SK-N-SH treated with all-trans-retinoic acid at 6 μM for 48 hours (cell line): ENCODE data around the gene MESD.

Experiments used
- BACH2 ChIP-seq: fragments of 250-450 bp; sonication (Bioruptor Pico); IDR thresholded peaks from 2 replicates; pipeline ENCODE4 v1.9.0; 2021; ENCODE audit warnings: mild to moderate bottlenecking, borderline replicate concordance
- ESRRG ChIP-seq: fragments of 250-450 bp; sonication (Bioruptor Pico); IDR thresholded peaks from 2 replicates; pipeline ENCODE4 v1.6.1; 2021; ENCODE audit warnings: mild to moderate bottlenecking
- OSR1 ChIP-seq: fragments of 250-450 bp; sonication (Bioruptor Pico); IDR thresholded peaks from 2 replicates; pipeline ENCODE4 v1.8.0; 2022; ENCODE audit warnings: moderate library complexity, mild to moderate bottlenecking, inconsistent platforms
- PPARA ChIP-seq: fragments of 250-450 bp; sonication (Bioruptor Pico); IDR thresholded peaks from 2 replicates; pipeline ENCODE4 v1.5.0; 2020; ENCODE audit warnings: mild to moderate bottlenecking, borderline replicate concordance
- RARB ChIP-seq: fragments of 250-450 bp; sonication (Bioruptor Pico); IDR thresholded peaks from 2 replicates; pipeline ENCODE4 v1.8.0; 2021; ENCODE audit warnings: mild to moderate bottlenecking, moderate library complexity
- SNAI2 ChIP-seq: fragments of 250-450 bp; sonication (Bioruptor Pico); IDR thresholded peaks from 2 replicates; pipeline ENCODE4 v1.5.0; 2020; ENCODE audit warnings: mild to moderate bottlenecking, moderate library complexity
- ZFP3 ChIP-seq: fragments of 250-450 bp; sonication (Bioruptor Pico); IDR thresholded peaks from 2 replicates; pipeline ENCODE4 v1.5.0; 2020; ENCODE audit warnings: mild to moderate bottlenecking, moderate library complexity
- ZFP30 ChIP-seq: fragments of 450-650 bp; formaldehyde crosslinking; IDR thresholded peaks from 2 replicates; pipeline ENCODE4 v1.5.0; 2022; ENCODE audit warnings: mild to moderate bottlenecking, moderate library complexity
- ZNF565 ChIP-seq: fragments of 450-650 bp; formaldehyde crosslinking; conservative IDR thresholded peaks from 2 replicates; pipeline ENCODE4 v1.5.0; 2020; ENCODE audit warnings: low read depth, mild to moderate bottlenecking, moderate library complexity
- TF ChIP-seq, protein P1 (sequence below): fragments of 250-450 bp; sonication (Bioruptor Pico); IDR thresholded peaks from 2 replicates; pipeline ENCODE4 v1.5.1; 2021; ENCODE audit warnings: mild to moderate bottlenecking, moderate library complexity
- TF ChIP-seq, protein P2 (sequence below): fragments of 250-450 bp; sonication (Bioruptor Pico); IDR thresholded peaks from 2 replicates; pipeline ENCODE4 v1.5.1; 2020; ENCODE audit warnings: low read depth, mild to moderate bottlenecking, moderate library complexity

DNA sequence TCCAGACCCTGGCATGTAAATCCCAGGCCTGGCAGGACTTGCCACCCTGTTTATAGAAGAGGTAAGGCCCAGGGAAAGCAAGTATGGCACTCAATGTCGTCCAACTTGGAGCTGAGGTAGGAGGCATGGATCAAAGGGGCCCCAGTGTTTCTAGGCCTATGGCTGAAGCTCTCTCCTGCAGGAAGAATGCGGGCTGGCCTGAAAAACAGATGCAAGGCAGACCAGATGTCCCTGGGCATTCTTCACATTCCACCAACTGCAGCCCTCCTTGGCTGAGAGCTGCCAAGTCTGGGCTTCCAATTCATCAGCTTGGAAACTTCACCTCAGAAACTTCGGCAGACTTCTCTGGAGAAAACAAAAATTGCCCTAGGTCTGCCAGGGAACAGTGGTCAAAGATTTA is 22.2 kb downstream of the MESD start:
- TF ChIP-seq ZFP30 (CRISPR knock-in tag), result no peak
- TF ChIP-seq SNAI2 (CRISPR knock-in tag), result no peak
- TF ChIP-seq, protein P1, sequence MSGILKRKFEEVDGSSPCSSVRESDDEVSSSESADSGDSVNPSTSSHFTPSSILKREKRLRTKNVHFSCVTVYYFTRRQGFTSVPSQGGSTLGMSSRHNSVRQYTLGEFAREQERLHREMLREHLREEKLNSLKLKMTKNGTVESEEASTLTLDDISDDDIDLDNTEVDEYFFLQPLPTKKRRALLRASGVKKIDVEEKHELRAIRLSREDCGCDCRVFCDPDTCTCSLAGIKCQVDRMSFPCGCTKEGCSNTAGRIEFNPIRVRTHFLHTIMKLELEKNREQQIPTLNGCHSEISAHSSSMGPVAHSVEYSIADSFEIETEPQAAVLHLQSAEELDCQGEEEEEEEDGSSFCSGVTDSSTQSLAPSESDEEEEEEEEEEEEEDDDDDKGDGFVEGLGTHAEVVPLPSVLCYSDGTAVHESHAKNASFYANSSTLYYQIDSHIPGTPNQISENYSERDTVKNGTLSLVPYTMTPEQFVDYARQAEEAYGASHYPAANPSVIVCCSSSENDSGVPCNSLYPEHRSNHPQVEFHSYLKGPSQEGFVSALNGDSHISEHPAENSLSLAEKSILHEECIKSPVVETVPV (CRISPR knock-in tag), result no peak
- no peak for TF ChIP-seq ZNF565 (CRISPR knock-in tag)
- no peak for TF ChIP-seq OSR1 (CRISPR knock-in tag)
- TF ChIP-seq ZFP3, result no peak
- TF ChIP-seq, protein P2, sequence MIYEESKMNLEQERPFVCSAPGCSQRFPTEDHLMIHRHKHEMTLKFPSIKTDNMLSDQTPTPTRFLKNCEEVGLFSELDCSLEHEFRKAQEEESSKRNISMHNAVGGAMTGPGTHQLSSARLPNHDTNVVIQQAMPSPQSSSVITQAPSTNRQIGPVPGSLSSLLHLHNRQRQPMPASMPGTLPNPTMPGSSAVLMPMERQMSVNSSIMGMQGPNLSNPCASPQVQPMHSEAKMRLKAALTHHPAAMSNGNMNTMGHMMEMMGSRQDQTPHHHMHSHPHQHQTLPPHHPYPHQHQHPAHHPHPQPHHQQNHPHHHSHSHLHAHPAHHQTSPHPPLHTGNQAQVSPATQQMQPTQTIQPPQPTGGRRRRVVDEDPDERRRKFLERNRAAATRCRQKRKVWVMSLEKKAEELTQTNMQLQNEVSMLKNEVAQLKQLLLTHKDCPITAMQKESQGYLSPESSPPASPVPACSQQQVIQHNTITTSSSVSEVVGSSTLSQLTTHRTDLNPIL (CRISPR knock-in tag), result no peak
- no peak for TF ChIP-seq ESRRG (CRISPR knock-in tag)
- TF ChIP-seq PPARA (CRISPR knock-in tag), result no peak
- TF ChIP-seq RARB, result no peak
- no peak for TF ChIP-seq BACH2 (CRISPR knock-in tag)
